Kidney glomerular epithelial cell (primary cell): Measurements from ENCODE around the gene JMJD1C.
"Not testable (repeated sequence)": the region's sequence is repeated elsewhere in the genome, so short reads cannot be mapped to it uniquely, and the experiment has no call there.

Experiments used
- DNase-seq: peaks from one replicate; lab custom pipeline; 2025; lab: John Stamatoyannopoulos, UW

JMJD1C gene

DNA sequence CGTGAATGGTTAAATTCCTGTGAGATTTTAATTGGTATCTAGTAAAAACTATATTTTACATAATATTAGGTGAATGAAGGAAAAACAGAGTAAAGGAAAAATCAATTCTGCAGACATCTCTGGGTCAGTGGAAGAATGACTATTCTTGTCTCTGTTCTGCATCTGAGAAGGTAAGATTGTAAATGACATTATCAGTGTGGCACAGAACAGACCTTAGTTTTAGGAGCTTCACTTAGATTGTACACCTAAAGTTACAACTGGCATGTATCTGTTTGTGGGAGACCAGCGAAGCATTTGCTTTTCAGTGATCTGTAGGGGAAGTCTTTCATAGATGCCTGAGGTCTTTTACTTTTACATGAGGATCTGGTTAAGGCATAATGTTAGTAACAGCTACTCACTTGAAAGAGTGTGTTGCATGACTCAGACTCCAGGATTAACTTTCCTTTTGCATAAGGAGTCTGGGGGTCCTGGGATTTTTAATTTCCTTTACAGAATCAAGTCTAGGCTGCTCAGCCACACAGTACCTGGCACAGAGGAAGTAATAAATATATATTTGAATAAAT lies 56.2 kb downstream of the JMJD1C start:
- DNase-seq = no peak

GRCh38 chr10:63407136-63407662 lies 58.6 kb downstream of the JMJD1C start:
- no peak for DNase-seq

DNA sequence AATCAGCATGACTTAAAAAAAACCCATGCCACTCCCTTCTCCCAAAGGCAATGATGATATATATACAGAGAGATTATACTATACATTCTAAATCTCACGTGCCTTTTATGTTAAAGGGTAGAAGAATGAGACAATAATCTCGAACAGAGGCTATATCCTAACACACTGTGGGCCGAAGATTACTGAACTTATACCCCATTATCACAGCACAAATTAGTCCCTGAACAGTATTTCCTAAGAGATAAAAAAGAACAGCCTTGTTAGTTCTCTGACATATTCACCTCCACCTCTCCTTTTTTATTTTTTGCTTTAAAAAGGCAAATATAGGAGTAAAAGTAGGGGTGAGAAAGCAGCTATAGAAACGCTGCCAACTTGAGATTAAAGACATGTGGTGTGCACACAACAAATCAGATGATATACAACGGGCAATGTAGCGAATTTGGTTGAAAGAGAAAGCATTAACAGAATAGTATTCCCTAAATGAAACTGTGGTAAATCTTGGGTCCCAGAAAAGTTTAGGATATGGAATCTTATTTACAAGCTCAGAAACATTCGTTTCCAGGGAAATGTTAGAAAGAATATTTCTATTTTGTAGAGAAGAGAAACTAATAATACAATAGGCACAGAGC lies 69.5 kb downstream of the JMJD1C start:
- no peak for DNase-seq

GRCh38 chr10:63393050-63393449 lies 72.7 kb downstream of the JMJD1C start:
- DNase-seq = no peak

GRCh38 chr10:63392224-63392623 lies 73.6 kb downstream of the JMJD1C start:
- no peak for DNase-seq

DNA sequence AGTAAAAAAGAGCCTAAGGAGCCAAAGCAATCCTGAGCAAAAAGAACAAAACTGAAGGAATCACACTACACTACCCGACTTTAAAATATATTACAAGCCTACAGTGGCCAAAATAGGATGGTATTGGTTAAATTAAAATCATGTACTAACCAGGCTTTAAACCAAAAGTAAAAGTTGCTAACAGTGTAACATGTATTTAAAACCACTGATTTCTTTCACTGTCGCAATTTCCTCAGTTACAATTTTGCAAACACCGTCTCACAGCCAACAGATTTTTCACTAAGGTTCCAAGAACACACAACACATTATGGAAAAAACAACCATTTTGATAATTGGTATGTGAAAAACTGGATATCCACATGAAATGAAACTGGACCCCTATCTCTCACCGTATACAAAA lies 74.0 kb downstream of the JMJD1C start:
- DNase-seq = no peak

- no peak for DNase-seq
These were observed 75.3 kb downstream of the JMJD1C start for GRCh38 chr10:63390521-63390920.

- no peak for DNase-seq
These were observed 77.3 kb downstream of the JMJD1C start for GRCh38 chr10:63388421-63389031.

DNA sequence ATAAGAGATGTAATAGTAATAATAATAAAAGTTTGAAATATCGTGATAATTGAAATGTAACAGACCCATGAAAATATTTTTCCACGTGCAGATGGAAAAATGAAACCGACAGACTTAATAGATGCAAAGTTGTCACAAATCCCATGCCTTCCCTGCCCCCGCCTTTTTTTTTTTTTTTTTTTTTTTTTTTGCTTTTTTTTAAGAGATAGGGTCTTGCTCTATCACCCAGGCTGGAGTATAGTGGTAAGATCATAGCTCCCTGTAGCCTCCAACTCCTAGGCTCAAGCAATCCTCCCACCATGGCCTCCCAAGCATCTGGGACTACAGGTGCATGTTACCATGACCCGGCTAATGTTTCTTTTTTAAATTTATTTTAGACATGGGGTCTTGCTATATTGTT lies 80.5 kb downstream of the JMJD1C start:
- DNase-seq = no peak

GRCh38 chr10:63384675-63385074 lies 81.1 kb downstream of the JMJD1C start:
- DNase-seq = no peak

- no peak for DNase-seq
These were observed 81.8 kb downstream of the JMJD1C start for GRCh38 chr10:63384001-63384400.

GRCh38 chr10:63383141-63383540 lies 82.6 kb downstream of the JMJD1C start:
- DNase-seq = no peak

GRCh38 chr10:63382066-63382465 lies 83.7 kb downstream of the JMJD1C start:
- DNase-seq = no peak

DNA sequence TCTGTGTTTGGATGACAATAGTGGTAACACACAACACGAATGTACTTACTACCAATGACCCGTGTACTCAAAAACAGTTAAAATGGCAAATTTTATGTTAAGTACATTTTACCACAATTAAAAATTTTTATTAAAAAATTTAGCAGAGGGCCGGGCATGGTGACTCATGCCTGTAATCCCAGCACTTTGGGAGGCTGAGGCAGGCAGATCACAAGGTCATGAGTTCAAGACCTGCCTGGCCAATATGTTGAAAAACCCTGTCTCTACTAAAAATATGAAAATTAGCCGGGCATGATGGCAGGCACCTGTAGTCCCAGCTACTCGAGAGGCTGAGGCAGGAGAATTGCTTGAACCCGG lies 88.5 kb downstream of the JMJD1C start:
- DNase-seq = not testable (repeated sequence)

DNA sequence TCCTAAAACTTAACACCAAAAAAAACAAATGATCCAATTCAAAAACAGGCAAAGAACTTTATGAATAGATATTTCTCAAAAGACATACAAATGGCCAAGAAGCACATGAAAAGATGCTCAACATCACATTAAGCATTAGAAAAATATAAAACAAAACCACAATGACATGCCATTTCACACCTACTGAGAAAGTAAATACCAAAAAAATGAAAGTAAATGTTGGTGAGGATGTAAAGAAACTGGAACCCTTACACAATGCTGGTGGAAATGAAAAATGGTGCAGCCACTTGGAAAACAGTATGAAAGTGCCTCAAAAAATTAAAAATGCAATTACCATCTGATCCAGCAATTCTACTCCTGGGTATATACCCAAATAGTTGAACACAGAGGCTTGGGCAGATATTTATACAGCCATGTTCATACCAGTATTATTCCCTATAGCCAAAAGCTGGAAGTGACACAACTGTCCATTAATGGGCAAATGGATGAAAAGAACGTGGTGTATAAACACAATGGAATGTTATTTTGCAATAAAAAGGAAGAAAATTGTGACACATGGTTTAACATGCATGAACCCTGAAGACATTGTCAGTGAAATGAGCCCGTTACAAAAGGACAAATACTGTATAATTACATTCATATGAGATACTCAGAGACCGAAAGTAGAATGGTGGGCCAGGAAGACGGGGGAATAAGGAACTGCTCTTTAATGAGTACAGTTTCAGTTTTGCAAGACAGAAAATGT lies 89.0 kb downstream of the JMJD1C start:
- DNase-seq = no peak

DNA sequence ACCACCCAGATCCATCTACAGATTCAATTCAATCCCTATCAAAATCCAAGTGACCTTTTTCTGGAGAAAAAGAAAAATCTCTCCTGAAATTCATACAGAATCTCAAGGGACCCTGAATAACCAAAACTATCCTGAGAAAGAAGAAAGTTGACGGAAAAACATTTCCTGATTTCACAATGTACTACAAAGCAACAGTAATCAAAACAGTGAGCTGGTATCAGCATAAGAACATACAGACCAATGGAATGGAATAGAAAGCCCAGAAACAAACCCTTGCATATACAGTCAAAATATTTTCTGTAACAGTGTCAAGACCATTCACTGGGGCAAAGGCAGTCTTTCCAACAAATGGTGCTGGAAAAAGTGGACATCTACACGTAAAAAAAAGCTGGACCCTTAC lies 89.9 kb downstream of the JMJD1C start:
- DNase-seq = no peak

- no peak for DNase-seq
These were observed 90.3 kb downstream of the JMJD1C start for GRCh38 chr10:63375458-63375857.

DNA sequence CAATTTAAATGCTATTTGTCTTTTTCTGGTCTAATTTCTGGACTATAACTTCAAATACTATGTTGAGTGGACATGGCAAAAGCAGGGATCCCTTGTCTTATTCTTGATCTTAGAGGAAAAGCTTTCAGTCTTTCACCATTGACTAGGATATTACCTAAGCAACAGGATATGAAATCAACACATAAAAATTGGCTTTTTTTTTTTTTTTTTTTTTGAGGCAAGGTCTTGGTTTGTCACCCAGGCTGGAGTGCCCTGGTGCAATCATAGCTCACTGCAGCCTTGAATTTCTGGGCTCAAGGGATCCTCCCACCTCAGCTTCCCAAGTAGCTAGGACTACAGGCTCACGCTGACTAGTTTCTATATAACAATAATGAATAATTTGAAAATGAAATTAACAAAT lies 90.8 kb downstream of the JMJD1C start:
- DNase-seq = no peak

DNA sequence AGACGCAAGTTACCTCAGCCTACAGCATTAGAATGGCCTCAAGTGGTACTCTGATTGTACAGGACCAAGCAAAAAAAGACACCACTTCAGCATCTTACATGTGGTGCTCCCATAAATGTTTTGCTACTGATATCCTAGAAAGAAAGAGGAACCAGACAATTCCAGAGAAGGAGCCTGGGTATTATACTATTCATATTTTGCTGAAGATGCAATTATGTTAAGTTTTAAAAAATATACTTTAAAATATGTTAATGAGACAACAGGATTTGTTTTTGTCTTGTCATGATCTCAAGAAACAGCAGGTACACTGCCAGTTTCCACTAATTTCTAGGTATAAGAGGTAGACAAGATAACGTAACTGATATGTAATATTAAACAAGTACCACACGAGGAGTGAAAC lies 92.6 kb downstream of the JMJD1C start:
- DNase-seq = no peak

GRCh38 chr10:63369711-63370110 lies 96.1 kb downstream of the JMJD1C start:
- no peak for DNase-seq

GRCh38 chr10:63368365-63368764 lies 97.4 kb downstream of the JMJD1C start:
- DNase-seq = no peak

- DNase-seq = no peak
These were observed 98.8 kb downstream of the JMJD1C start for GRCh38 chr10:63366933-63367332.
